Skeletal muscle cell (primary cell): ENCODE measurements around the gene GFOD1.

ENCODE experiments used
- DNase-seq: peaks from one replicate; pipeline ENCODE4 v3.0.0-alpha.2; 2010; ENCODE audit warnings: low read depth
- H3K4me3 ChIP-seq: 2 replicates; pipeline ENCODE4 v1.5.1; 2011; ENCODE audit warnings: low read depth, mild to moderate bottlenecking, control low read depth, low read length, moderate library complexity

Gene GFOD1

GRCh38 chr6:13487122-13488014, at the start of gene GFOD1:
GFOD1 (minus strand) TSS chr6:13487600; CDS start chr6:13486890, 710 bp downstream.
- DNase-seq: peak; percentile 53
- peak within 1 kb of the TSS; percentile 80 for H3K4me3 ChIP-seq

DNA sequence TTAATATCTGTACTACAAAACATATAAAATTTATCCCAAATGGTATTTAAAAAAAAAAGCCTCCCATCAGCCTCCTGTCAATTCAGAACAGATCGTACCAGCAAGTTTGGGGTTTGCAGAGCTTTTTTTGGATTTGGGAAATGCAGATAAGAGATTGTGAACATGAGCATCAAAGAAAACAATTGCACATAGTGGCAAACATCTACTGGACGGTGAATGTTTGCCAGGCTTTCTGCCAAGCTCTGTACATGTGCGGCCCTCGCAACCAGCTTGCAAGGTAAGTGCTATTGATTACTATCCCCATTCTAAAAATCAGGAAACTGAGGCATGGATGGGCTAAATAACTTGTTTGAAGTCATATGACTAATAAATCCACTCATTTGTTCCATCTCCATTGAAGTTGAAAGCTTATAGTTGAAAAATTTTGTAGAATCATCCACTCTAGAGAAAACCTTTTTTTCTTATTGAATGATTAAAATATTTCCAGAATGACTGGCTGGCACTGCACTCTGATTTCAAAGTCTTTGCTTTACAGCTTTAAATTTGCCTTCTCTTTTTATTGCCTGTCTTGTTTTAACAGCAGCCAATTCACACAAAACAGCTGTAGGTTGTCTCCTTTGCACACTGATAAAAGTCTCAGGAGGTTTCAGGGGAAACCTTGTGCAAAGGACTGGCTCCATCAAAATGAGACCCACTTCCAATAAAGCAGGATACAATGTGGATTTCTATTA, 49.6 kb upstream of the GFOD1 start:
- DNase-seq: no peak
- no peak overlapping the region for H3K4me3 ChIP-seq

GRCh38 chr6:13535306-13535705, 47.9 kb upstream of the GFOD1 start:
- no peak overlapping the region for H3K4me3 ChIP-seq
- DNase-seq: no peak

DNA sequence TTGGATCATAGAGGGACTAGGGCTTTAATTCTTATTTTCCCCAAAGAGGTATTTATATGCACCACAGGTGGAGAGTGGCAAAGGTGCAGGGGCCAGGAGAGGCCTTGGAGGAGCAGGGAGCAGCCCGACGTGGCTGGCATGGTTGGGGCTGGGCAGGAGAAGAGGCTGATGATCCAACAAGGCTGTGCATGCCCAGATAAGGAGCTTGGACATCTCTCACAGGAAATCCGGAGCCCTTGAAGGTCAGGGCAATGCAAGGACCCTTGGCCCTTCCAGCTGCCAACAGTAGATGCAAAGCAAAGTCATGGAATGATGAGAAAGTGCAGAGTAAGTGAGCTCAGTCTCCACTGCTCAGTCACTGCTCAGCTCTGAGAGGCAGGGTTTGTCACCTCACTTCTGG, 47.1 kb upstream of the GFOD1 start:
- no peak for DNase-seq
- H3K4me3 ChIP-seq: no peak overlapping the region

- no peak overlapping the region for H3K4me3 ChIP-seq
- DNase-seq: no peak
Observed at GRCh38 chr6:13531956-13532355, 44.6 kb upstream of the GFOD1 start.

- no peak overlapping the region for H3K4me3 ChIP-seq
- no peak for DNase-seq
Observed at GRCh38 chr6:13528777-13529343, 41.5 kb upstream of the GFOD1 start.

DNA sequence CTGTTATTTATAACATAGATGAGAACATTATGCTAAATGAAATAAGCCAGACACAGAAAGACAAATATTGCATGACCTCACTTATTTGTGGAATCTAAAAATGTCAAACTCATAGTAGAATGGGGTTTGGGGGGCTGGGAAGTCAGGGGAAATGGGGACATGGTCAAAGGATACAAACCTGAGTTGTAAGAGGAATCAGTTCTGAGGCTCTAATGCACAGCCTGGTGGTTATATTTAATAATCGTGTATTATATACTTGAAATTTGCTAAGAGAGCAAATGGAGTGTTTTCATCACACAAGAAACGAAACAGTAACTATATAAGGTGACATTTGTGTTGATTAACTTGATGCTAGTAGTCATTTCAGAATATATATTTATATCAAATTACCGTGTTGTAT, 40.8 kb upstream of the GFOD1 start:
- DNase-seq: no peak
- H3K4me3 ChIP-seq: no peak overlapping the region

- no peak for DNase-seq
- no peak overlapping the region for H3K4me3 ChIP-seq
Observed at GRCh38 chr6:13527671-13528056, 40.3 kb upstream of the GFOD1 start.

DNA sequence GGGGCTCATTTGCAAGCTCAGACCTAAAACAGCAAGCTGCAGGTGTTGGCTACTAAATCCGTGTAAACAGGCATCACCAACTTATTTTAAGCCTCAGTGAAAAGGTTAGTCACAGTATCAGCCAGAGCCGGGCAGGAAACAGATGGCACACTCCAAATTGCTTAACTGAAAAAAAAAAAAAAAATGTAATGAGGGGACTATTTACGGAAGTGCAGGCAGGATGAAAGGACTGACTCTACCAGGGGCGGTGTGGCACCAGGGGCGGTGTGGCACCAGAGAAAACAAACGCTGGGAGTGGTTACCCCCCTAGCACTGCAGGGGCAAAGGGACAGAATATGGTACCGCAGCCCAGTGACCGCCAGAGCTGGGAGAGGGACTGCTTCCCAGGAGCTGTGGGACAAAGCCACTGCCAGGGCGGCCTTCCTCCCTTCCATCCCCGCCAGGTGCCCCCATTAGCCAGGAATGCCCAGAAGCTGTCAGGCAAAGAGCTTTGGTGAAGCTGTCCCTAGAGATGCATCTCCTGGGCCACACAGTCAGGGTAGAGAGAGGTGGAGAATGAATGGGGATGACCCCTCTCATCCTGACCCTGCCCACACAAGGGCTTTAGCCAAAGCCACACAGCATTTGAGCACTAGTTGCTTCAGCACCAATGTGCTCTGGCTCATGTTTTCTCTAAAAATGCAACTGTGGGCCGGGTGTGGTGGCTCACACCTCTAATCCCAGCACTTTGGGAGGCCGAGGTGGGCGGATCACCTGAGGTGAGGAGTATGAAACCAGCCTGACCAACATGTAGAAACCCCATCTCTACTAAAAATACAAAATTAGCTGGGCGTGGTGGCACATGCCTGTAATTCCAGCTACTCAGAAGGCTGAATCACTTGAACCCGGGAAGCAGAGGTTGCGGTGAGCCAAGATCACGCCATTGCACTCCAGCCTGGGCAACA, 39.6 kb upstream of the GFOD1 start:
- H3K4me3 ChIP-seq: no peak overlapping the region
- no peak for DNase-seq

DNA sequence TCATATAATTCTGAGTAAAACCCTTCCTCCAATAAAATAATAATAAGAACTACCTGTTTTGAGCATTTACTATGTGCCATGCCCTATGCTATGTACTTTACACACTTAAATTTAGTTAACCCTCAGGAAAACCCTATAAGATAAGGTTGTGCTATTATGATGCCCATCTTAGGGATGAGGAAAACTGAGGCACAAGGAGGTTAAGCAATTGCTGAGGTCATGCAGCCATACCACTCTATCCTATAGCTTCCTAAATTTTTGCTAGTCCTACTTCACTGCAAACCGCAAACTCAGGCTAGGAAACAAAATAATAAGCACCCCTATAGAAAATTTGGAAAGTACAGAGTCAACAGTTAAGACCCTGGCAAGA, 38.9 kb upstream of the GFOD1 start:
- no peak for DNase-seq
- no peak overlapping the region for H3K4me3 ChIP-seq

DNA sequence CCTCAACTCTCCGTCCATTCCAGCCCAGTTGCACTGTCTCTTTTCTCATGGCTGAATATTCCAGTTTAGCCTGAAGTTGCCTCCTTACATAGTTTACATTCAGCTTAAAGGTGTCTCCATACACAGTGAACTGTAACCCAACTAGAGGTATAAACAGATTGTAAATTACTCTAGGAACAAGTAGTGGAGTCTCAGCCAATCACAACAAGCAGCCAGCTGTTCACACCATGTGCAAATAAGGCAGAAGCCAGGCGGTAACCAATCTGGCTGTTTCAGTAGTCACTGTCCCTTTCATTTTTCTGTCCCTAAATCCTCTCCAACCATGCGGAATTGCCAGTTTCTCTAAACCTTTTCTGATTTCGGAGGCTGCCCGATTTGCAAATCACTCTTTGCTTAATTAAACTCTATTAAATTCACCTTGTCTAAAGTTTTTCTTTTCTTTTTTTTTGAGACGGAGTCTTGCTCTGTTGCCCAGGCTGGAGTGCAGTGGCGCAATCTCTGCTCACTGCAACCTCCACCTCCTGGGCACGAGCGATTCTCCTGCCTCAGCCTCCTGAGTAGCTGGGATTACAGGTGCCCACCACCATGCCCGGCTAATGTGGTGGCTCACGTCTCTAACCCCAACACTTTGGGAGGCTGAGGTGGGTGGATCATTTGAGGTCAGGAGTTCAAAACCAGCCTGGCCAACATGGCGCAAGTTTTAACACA, 37.6 kb upstream of the GFOD1 start:
- no peak overlapping the region for H3K4me3 ChIP-seq
- DNase-seq: no peak

- DNase-seq: no peak
Observed at GRCh38 chr6:13523826-13524622, 36.6 kb upstream of the GFOD1 start.

DNA sequence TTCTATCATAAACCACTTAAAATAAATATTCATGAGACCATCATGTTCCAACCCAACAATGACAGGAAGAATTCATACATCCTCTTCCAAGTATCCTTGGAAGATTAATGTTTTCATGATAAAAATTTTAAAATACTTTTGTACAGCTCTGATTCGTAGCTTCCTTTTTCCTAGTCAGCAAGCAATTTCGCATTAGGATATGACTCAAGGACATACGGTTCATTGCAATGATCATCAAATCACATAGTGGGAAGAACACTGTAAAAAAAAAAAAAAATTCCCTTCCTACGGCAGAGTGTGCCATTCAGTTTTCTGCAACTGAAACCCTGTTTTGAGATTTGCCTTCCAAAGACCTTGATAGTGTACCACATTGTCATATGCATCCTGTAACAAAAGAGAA, 35.3 kb upstream of the GFOD1 start:
- no peak for DNase-seq
- H3K4me3 ChIP-seq: no peak overlapping the region

More at GRCh38 chr6:13523826-13524622, 36.6 kb upstream of the GFOD1 start:
- H3K4me3 ChIP-seq: no peak overlapping the region

DNA sequence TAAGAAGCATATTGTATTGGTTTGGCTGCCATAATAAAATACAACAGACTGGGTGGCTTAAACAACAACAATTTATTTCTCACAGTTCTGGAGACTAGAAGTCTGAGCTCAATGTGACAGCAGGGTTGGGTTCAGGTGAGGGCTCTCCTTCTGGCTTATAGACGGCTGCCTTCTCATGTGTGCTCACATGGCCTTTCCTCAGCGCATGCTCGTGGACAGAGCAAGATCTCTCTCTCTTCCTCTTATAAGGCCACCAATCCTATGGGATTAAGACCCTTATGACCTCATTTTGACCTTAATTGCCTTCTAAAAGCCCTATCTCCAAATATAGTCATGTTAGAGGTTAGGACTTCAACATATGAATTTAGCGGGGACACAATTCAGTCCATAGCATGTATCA, 32.4 kb upstream of the GFOD1 start:
- no peak overlapping the region for H3K4me3 ChIP-seq

DNA sequence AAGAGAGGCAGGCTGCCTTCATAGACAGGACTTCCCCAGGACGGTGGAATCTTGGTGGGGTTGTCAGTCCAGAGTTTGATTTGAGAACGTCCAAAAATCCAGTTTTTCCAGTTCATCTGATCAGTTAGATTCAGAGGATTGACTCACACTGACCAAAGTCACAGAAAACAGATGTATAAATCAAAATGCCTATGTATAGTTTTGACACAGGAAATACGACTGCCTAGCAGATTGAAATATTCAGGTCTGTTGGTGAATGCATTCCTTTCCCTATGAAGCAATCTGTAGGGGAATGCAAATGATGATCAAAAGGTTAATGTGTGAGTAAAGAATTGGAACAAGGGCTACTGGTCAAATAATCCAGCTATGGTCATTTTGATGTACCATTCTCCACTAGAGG, 29.7 kb upstream of the GFOD1 start:
- DNase-seq: no peak

More for the DNA sequence above, 32.4 kb upstream of the GFOD1 start:
- DNase-seq: no peak

GRCh38 chr6:13515912-13516311, 28.5 kb upstream of the GFOD1 start:
- DNase-seq: no peak
- H3K4me3 ChIP-seq: no peak overlapping the region

More for the DNA sequence above, 29.7 kb upstream of the GFOD1 start:
- no peak overlapping the region for H3K4me3 ChIP-seq

- H3K4me3 ChIP-seq: no peak overlapping the region
Observed at GRCh38 chr6:13513626-13514502, 26.5 kb upstream of the GFOD1 start.

More at GRCh38 chr6:13513626-13514502, 26.5 kb upstream of the GFOD1 start:
- no peak for DNase-seq
